ENCODE measurements around the gene PSORS1C2. TPM values are rescaled to one million over a fixed set of nuclear protein-coding genes. Genes with fewer than 3 reads are reported as not detected.

The PSORS1C2 gene
- total and polyA plus RNA-seq, 8 donors = 0.14 to 0.17 TPM; not detected in 6

DNA sequence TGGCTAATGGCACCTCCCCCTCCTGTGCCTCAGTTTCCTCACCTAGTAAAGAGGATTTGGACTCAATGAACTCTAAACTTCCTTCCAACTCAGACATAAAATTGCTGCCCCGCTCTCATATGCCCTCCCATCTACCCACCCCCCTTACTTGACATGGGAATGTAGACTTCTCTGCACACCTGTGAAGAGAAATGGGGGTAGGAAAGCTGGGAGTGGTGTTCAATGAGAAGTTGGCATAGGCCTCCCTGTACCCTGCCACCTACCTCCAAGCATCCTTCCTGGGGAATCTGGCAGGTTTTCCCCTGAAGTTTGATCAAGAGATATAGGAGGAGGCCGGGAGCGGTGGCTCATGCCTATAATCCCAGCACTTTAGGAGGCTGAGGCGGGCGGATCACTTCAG lies 35.5 kb upstream of the PSORS1C2 start:
- ATAC-seq (no peak), DNase-seq (no peak)
- H3K4me3 ChIP-seq = no peak overlapping the region
- no peak overlapping the region for H3K27ac ChIP-seq
- H3K4me1 ChIP-seq = peaks cover 0 to 9% of the 10 kb centered on the region in 2 donors
- no peak for TF ChIP-seq CTCF (IDR thresholded peaks at IDR 0.05)
- H3K9me3 ChIP-seq = no peaks in the 10 kb centered on the region
- H3K27me3 ChIP-seq = no peaks in the 10 kb centered on the region
- intact Hi-C loops (cut with DNase I) = no loop called here
- peaks cover 0 to 6% of the 10 kb centered on the region in 2 donors for H3K36me3 ChIP-seq

DNA sequence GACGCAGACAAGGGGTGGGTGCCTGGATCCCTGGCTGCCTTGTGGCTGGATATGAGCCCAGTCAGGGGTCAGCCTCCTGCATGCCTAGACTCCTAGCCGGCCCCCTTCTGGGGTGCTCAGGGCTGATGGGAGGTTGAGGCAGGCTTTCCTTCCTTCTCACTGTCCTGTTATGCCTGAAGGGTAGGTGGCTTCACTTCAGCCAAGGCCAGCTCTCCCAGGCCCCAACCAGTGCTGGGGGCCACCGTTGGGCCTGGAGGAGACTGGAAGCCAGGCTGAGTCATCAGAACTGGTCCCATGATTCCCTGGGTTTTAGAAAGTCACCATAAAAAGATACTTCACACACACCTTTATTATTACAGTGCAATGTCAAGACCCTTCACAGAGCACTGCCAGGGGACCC lies 34.5 kb upstream of the PSORS1C2 start:
- ATAC-seq = no peak
- H3K4me1 ChIP-seq = no peaks in the 10 kb centered on the region
- H3K27ac ChIP-seq = no peak overlapping the region
- peaks cover 0 to 6% of the 10 kb centered on the region in 2 donors for H3K36me3 ChIP-seq
- intact Hi-C loops (cut with DNase I) = no loop called here
- H3K9me3 ChIP-seq = no peaks in the 10 kb centered on the region
- H3K4me3 ChIP-seq = no peak overlapping the region
- no peaks in the 10 kb centered on the region for H3K27me3 ChIP-seq
- DNase-seq = no peak
- TF ChIP-seq CTCF (IDR thresholded peaks at IDR 0.05) = no peak

- Histone ChIP-seq H3K4me1 (no peaks in the 10 kb centered on the region), H3K27me3 (no peaks in the 10 kb centered on the region), H3K4me3 (no peak overlapping the region), H3K9me3 (no peaks in the 10 kb centered on the region), H3K36me3 (peaks cover 0 to 6% of the 10 kb centered on the region in 2 donors), H3K27ac (no peak overlapping the region)
- no peak for TF ChIP-seq CTCF (IDR thresholded peaks at IDR 0.05)
- DNase-seq = no peak
- no peak for ATAC-seq
- intact Hi-C loops (cut with DNase I) = no loop called here
Measured at GRCh38 chr6:31172973-31173384, 34.1 kb upstream of the PSORS1C2 start.

DNA sequence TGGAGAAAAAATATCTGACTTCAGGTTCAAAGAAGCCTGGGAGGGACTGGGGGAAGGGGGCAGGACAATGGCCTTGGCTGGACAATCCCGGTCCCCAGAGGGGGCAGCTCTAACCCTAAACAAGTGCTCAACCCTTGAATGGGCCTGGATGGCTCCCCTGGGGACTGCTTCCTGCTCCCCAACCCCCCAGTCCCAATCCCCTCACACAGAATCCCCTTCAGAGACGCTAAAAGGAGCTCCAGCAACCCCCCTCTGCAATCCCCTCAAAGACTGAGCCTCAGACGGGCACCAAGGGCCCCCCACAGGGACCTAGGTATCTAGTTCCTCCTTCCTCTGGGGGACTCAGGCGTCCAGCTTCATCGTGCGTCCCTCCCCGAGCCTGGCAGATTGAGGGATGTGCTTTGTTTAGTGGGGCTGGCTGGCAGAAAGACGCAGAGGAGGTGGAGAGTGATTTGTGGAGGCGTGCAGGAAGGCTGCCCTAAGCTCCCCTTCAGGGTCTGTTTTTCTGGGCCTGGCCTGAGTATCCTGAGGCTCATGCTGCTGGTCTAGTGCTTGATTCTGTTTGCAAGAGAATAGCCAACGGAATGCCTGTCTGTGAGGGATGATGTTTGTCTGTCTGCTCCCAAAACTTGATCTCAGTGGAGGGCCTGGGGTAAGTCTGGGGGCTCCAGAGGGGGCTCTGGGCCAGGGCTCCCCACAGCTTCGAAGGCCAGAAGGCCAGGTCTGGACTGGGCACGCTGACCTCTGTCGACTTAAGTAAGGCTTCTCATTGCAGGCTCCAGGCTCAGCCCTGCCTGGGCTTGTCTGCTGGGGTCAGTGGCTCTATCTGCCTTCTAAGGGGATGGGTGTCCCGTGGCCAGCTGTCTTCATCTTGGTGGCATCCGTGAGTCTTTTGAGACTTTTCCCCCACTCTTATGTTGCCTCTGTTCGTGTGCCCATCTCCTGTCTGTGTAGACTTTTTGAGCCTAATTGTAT lies 33.4 kb upstream of the PSORS1C2 start:
- intact Hi-C loops (cut with DNase I) = no loop called here
- Histone ChIP-seq H3K4me1 (no peaks in the 10 kb centered on the region), H3K27me3 (no peaks in the 10 kb centered on the region), H3K4me3 (no peak overlapping the region), H3K9me3 (no peaks in the 10 kb centered on the region), H3K27ac (no peak overlapping the region), H3K36me3 (peaks cover 0 to 2% of the 10 kb centered on the region in 2 donors)
- TF ChIP-seq CTCF (IDR thresholded peaks at IDR 0.05) = no peak
- ATAC-seq (no peak), DNase-seq (no peak)

- ATAC-seq (no peak), DNase-seq (no peak)
- TF ChIP-seq CTCF (IDR thresholded peaks at IDR 0.05) = no peak
- intact Hi-C loops (cut with DNase I) = no loop called here
- Histone ChIP-seq H3K27me3 (no peaks in the 10 kb centered on the region), H3K4me1 (no peaks in the 10 kb centered on the region), H3K9me3 (no peaks in the 10 kb centered on the region), H3K4me3 (no peak overlapping the region), H3K27ac (no peak overlapping the region), H3K36me3 (no peaks in the 10 kb centered on the region)
Measured at GRCh38 chr6:31170987-31171671, 32.3 kb upstream of the PSORS1C2 start.
